GM18517 (cell line): ENCODE measurements around the gene HS6ST3.

Experiments
- ATAC-seq: cut with Tn5 transposase; IDR thresholded peaks from one replicate; pipeline ENCODE4 v1.9.1; 2021; ENCODE audit warnings: mild to moderate bottlenecking, moderate library complexity; ENCODE audit not compliant: unreplicated experiment

HS6ST3 gene

GRCh38 chr13:96880419-96880818 is 790.5 kb downstream of the HS6ST3 start:
- no peak for ATAC-seq
